Activated CD8-positive, alpha-beta T cell treated with anti-CD3 and anti-CD28 coated beads for 36 hours (primary cell): ENCODE data around the gene KIF17. TPM values are rescaled to one million over a fixed set of nuclear protein-coding genes. Genes with fewer than 3 reads are reported as not detected.

Experiments used
- ATAC-seq: fragments of 200-7000 bp; cut with Tn5 transposase; one replicate; pipeline ENCODE4 v1.10.0; 2021; ENCODE audit warnings: mild to moderate bottlenecking, moderate library complexity
- CTCF ChIA-PET: fragments of 350-600 bp; sonication (Branson Sonifier 250); formaldehyde crosslinking; loops from one replicate; lab custom pipeline; 2021; ENCODE audit warnings: antibody characterized with exemption; lab: Charles Lee
- POLR2A ChIA-PET: fragments of 350-600 bp; sonication (Branson Sonifier 250); formaldehyde crosslinking; loops from one replicate; lab custom pipeline; 2021; ENCODE audit warnings: antibody characterized with exemption; lab: Charles Lee
- DNase-seq: peaks from one replicate; pipeline ENCODE4 v3.0.0-alpha.2; 2020
- H3K27ac Mint-ChIP-seq: one replicate; pipeline ENCODE4 v1.8.0; 2021; ENCODE audit warnings: mild to moderate bottlenecking, mixed read lengths
- H3K27me3 Mint-ChIP-seq: one replicate; pipeline ENCODE4 v1.8.0; 2021; ENCODE audit warnings: mixed read lengths
- H3K36me3 Mint-ChIP-seq: one replicate; pipeline ENCODE4 v1.8.0; 2021; ENCODE audit warnings: low read depth, mixed read lengths
- H3K4me1 Mint-ChIP-seq: one replicate; pipeline ENCODE4 v1.8.0; 2021; ENCODE audit warnings: low read depth, mixed read lengths
- H3K4me3 Mint-ChIP-seq: one replicate; pipeline ENCODE4 v1.8.0; 2021; ENCODE audit warnings: mild to moderate bottlenecking, moderate library complexity, mixed read lengths
- H3K9me3 Mint-ChIP-seq: one replicate; pipeline ENCODE4 v1.8.0; 2021; ENCODE audit warnings: mixed read lengths
- CTCF ChIP-seq: fragments of 200-600 bp; IDR thresholded peaks from one replicate; pipeline ENCODE4 v1.8.0; 2022; ENCODE audit warnings: antibody characterized with exemption, mild to moderate bottlenecking
- intact Hi-C: fragments of 100-400 bp; cut with micrococcal nuclease; formaldehyde crosslinking; loops from one replicate; pipeline ENCODE4 v1.10.0; 2022
- total RNA-seq, 2 experiments: library from RNA; stranded (reverse); gene quantifications; one replicate each; pipeline ENCODE4 v1.2.3, GENCODE V29; 2021

The KIF17 gene
- total RNA-seq, 2 experiments from 2014 or later: not detected

- H3K4me1 Mint-ChIP-seq: no peaks in the 10 kb centered on the region
- ATAC-seq (no peak), DNase-seq (no peak)
- POLR2A ChIA-PET: no interaction called here
- H3K9me3 Mint-ChIP-seq: no peaks in the 10 kb centered on the region
- intact Hi-C loops: no loop called here
- H3K27me3 Mint-ChIP-seq: no peaks in the 10 kb centered on the region
- CTCF ChIA-PET: interaction anchor here (4.4 kb wide), 1 partner anchor 8 kb away, joined by 26 read pairs; no protein-coding TSS in a partner anchor
- H3K27ac Mint-ChIP-seq: no peak overlapping the region
- TF ChIP-seq CTCF: no peak
- H3K4me3 Mint-ChIP-seq: no peak overlapping the region
- H3K36me3 Mint-ChIP-seq: no peaks in the 10 kb centered on the region
These were observed 12.5 kb downstream of the KIF17 start for GRCh38 chr1:20705203-20705755.

- ATAC-seq (no peak), DNase-seq (no peak)
- no peaks in the 10 kb centered on the region for H3K36me3 Mint-ChIP-seq
- H3K4me3 Mint-ChIP-seq: no peak overlapping the region
- TF ChIP-seq CTCF: no peak
- CTCF ChIA-PET: interaction anchor here (4.4 kb wide), 1 partner anchor 8 kb away, joined by 26 read pairs; no protein-coding TSS in a partner anchor
- intact Hi-C loops: no loop called here
- H3K9me3 Mint-ChIP-seq: no peaks in the 10 kb centered on the region
- POLR2A ChIA-PET: no interaction called here
- no peaks in the 10 kb centered on the region for H3K27me3 Mint-ChIP-seq
- no peak overlapping the region for H3K27ac Mint-ChIP-seq
- no peaks in the 10 kb centered on the region for H3K4me1 Mint-ChIP-seq
These were observed 13.2 kb downstream of the KIF17 start for GRCh38 chr1:20704390-20705202.

GRCh38 chr1:20703124-20703756 is 14.6 kb downstream of the KIF17 start:
- intact Hi-C loops: no loop called here
- CTCF ChIA-PET: no interaction called here
- ATAC-seq (no peak), DNase-seq (no peak)
- Mint-ChIP-seq H3K4me3 (no peak overlapping the region), H3K9me3 (no peaks in the 10 kb centered on the region), H3K27me3 (no peaks in the 10 kb centered on the region), H3K27ac (no peak overlapping the region), H3K36me3 (no peaks in the 10 kb centered on the region), H3K4me1 (no peaks in the 10 kb centered on the region)
- no peak for TF ChIP-seq CTCF
- POLR2A ChIA-PET: no interaction called here

- no peak overlapping the region for H3K27ac Mint-ChIP-seq
- DNase-seq: no peak
- intact Hi-C loops: no loop called here
These were observed 15.4 kb downstream of the KIF17 start for GRCh38 chr1:20702416-20702815.

More at GRCh38 chr1:20702416-20702815, 15.4 kb downstream of the KIF17 start:
- no peaks in the 10 kb centered on the region for H3K9me3 Mint-ChIP-seq
- no peak for TF ChIP-seq CTCF
- H3K4me1 Mint-ChIP-seq: no peaks in the 10 kb centered on the region
- H3K27me3 Mint-ChIP-seq: no peaks in the 10 kb centered on the region
- ChIA-PET CTCF (no interaction called here), POLR2A (no interaction called here)
- no peaks in the 10 kb centered on the region for H3K36me3 Mint-ChIP-seq
- no peak for ATAC-seq
- no peak overlapping the region for H3K4me3 Mint-ChIP-seq
